ENCODE measurements around the gene SLC7A5. TPM values are rescaled to one million over a fixed set of nuclear protein-coding genes. Genes with fewer than 3 reads are reported as not detected.
"Not testable (repeated sequence)": the region's sequence is repeated elsewhere in the genome, so short reads cannot be mapped to it uniquely, and the experiment has no call there.

Gene SLC7A5
- total and polyA plus RNA-seq, 12 donors: 1.2 to 15.3 (median 4.1) TPM

DNA sequence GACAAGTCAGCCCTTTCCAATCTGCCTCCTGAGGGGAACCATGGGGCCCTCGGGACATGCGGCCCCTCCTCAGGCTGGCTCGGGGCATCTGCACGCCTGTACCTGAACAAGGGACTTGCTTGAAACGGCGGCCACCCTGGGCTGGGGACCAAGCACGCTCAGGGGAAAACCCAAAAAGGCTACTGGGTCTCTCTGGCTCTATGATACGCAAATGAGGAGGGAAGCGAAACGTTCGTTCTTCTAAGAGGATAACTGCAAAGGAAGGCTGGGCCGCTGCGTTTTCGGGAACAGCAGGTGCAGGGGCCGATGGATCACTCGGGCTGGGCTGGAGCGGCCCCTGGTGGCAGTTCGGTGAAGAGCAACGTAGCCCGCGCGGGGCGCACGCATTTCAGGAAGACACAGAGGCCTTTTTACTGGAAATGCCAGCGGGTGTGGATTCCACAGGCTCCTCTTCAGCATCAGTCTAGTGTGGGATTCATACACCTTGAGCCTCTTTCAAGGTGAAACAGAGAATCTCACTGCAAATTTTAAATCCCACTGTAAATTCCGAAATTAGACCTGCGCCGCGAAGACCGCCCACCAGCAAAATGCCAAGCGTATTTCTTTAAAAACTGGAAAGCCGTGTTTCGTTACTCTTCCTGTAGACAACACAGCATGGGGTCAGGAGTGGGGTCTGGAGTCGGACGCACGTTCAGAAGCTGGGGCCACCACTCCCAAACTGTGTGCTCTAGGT, 40.1 kb upstream of the SLC7A5 start:
- peak overlapping the region in 1 of 10 donors; percentile 80 for H3K27ac ChIP-seq
- H3K9me3 ChIP-seq, H3K4me3 ChIP-seq, H3K36me3 ChIP-seq: not testable (repeated sequence)
- peaks cover 0 to 13% (median 5%) of the 10 kb centered on the region in 9 donors for H3K4me1 ChIP-seq
- intact Hi-C loops (cut with DNase I): loop anchor here in 6 of 10 donors (2.0 to 10.0 kb wide), 6 partner anchors 37 to 135 kb away; no protein-coding TSS in a partner anchor
- H3K27me3 ChIP-seq: peaks cover 0 to 21% (median 0%) of the 10 kb centered on the region in 7 donors
- TF ChIP-seq, protein P1, sequence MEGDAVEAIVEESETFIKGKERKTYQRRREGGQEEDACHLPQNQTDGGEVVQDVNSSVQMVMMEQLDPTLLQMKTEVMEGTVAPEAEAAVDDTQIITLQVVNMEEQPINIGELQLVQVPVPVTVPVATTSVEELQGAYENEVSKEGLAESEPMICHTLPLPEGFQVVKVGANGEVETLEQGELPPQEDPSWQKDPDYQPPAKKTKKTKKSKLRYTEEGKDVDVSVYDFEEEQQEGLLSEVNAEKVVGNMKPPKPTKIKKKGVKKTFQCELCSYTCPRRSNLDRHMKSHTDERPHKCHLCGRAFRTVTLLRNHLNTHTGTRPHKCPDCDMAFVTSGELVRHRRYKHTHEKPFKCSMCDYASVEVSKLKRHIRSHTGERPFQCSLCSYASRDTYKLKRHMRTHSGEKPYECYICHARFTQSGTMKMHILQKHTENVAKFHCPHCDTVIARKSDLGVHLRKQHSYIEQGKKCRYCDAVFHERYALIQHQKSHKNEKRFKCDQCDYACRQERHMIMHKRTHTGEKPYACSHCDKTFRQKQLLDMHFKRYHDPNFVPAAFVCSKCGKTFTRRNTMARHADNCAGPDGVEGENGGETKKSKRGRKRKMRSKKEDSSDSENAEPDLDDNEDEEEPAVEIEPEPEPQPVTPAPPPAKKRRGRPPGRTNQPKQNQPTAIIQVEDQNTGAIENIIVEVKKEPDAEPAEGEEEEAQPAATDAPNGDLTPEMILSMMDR (IDR thresholded peaks at IDR 0.05): peak; percentile 81 to 92 (median 89)
- ATAC-seq: peak in 7 of 8 donors; percentile 12 to 48 (median 34)
- WGBS, 2 donors: 34 to 35% methylated on average over 36 of the region's 36 CpGs
- DNase-seq: peak; percentile 62 to 78

- intact Hi-C loops (cut with DNase I): loop anchor here in 6 of 10 donors (2.0 to 10.0 kb wide), 6 partner anchors 36 to 133 kb away; no protein-coding TSS in a partner anchor
- H3K4me1 ChIP-seq: peaks cover 0 to 13% (median 5%) of the 10 kb centered on the region in 9 donors
- ATAC-seq, H3K4me3 ChIP-seq, H3K36me3 ChIP-seq, H3K27ac ChIP-seq, H3K9me3 ChIP-seq, DNase-seq: not testable (repeated sequence)
- 86 to 90% methylated on average over 11 of the region's 11 CpGs for WGBS, 2 donors
- peaks cover 0 to 21% (median 0%) of the 10 kb centered on the region in 7 donors for H3K27me3 ChIP-seq
Measured at GRCh38 chr16:87908101-87908500, 38.8 kb upstream of the SLC7A5 start.

DNA sequence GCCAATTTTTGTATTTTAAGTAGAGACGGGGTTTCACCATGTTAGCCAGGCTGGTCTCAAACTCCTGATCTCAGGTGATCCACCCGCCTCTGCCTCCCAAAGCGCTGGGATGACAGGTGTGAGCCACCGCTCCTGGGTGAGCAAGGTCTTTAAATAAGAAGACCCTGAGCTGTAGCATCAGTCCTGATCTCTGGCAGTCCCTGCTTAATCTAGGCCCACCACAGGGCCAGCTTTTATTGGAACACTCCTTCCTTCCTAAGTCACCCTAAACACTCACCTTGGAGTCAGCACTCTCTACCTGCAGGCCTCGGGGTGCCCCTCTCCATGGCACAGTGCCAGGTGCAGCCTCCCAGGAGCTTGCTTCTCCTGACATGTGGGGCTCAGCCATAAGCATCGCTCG, 36.2 kb upstream of the SLC7A5 start:
- not testable (repeated sequence) for H3K4me1 ChIP-seq, DNase-seq, H3K9me3 ChIP-seq, H3K27ac ChIP-seq, H3K36me3 ChIP-seq, H3K4me3 ChIP-seq, ATAC-seq
- intact Hi-C loops (cut with DNase I): loop anchor here in 5 of 10 donors (5.0 to 10.0 kb wide), 4 partner anchors 33 to 131 kb away; no protein-coding TSS in a partner anchor
- peaks cover 0 to 21% (median 0%) of the 10 kb centered on the region in 7 donors for H3K27me3 ChIP-seq
- 91 to 97% methylated on average over 7 of the region's 7 CpGs for WGBS, 2 donors

DNA sequence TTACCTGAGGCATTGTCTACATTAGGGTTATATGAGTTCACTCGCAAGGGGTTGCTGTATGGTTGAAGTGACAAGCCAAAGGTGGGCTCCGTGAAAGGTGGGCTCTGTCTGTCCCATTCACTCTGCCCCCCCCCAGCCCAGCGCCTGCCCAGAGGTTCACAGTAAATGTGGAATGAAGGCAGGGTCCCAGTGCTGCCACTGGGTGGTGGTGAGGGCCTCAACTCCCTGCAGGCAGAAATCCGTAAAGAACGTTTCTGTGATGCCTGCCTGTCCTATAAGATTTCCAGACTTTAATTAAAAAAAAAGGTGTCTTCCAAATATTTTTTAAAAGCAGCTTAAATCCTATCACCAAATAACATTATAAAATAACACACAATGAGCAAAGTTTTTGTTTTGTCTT, 35.7 kb upstream of the SLC7A5 start:
- H3K9me3 ChIP-seq, H3K27ac ChIP-seq, H3K4me3 ChIP-seq, ATAC-seq, H3K36me3 ChIP-seq, H3K4me1 ChIP-seq, DNase-seq: not testable (repeated sequence)
- 75 to 84% methylated on average over 4 to 5 of the region's 5 CpGs for WGBS, 2 donors
- intact Hi-C loops (cut with DNase I): loop anchor here in 5 of 10 donors (5.0 to 10.0 kb wide), 4 partner anchors 33 to 130 kb away; no protein-coding TSS in a partner anchor
- peaks cover 0 to 24% (median 0%) of the 10 kb centered on the region in 7 donors for H3K27me3 ChIP-seq

GRCh38 chr16:87900489-87900888, 31.2 kb upstream of the SLC7A5 start:
- not testable (repeated sequence) for H3K27ac ChIP-seq, H3K36me3 ChIP-seq, H3K9me3 ChIP-seq, DNase-seq, H3K27me3 ChIP-seq, ATAC-seq, H3K4me3 ChIP-seq
- WGBS, 2 donors: 85 to 86% methylated on average over 12 of the region's 12 CpGs
- H3K4me1 ChIP-seq: peaks cover 0 to 16% (median 0%) of the 10 kb centered on the region in 9 donors
- intact Hi-C loops (cut with DNase I): loop anchor here in 3 of 10 donors (10.0 kb wide), 2 partner anchors 46 to 126 kb away; no protein-coding TSS in a partner anchor

DNA sequence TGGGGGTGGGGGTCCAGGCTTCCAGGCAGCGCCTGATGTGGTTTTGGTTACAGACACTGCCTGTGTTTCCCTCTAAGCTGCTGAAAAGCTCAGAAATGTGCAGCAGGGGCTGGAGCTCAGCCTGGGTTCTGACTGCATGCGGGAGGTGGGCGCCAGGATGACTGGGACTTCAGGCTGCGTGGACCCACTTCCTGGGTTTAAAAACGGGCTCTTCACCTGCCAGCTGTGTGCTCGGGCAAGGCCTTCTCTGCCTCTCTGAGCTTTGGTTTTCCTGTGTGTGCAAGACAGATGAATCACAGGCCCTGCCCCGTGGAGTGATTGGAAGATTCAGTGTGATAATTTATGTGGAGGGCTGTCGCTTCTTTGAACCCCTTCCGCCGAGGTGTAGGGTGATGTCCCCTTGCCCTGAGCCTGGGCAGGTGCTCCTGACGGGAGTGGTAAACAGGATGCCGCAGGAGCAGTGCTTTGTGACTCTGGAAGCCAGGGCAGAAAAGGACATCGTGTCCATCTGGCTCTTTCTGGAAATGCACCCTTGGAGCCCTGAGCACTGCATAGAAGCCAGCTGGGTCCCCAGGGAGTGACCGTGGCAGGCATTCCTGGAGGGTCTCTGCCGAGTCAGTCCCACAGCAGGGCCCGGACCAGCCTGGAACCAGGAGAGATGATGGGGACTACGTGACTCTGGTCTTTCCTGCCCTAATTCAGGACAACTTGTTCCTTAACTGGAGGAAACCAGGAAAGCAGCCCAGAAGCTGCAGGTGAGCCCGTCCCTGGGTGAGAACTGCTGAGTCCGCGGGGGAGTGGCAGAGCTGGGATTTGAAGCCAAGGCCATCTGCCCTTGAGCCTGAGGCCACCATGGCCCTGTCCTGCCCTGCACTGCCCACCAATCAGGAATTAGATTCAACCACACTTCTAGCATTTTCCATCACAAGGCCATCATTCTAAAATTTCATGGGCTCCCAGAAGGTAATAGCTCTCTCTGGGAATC, 28.5 kb upstream of the SLC7A5 start:
- WGBS, 2 donors: 66 to 70% methylated on average over 20 of the region's 20 CpGs
- intact Hi-C loops (cut with DNase I): no loop called here
- H3K36me3 ChIP-seq: no peaks in the 10 kb centered on the region
- peak overlapping the region in 1 of 10 donors; percentile 36 for H3K27ac ChIP-seq
- H3K27me3 ChIP-seq: peaks cover 0 to 4% (median 0%) of the 10 kb centered on the region in 7 donors
- ATAC-seq: no peak
- DNase-seq: no peak
- no peak overlapping the region for H3K4me3 ChIP-seq
- TF ChIP-seq, protein P1 (IDR thresholded peaks at IDR 0.05): no peak
- H3K4me1 ChIP-seq: peaks cover 0 to 34% (median 0%) of the 10 kb centered on the region in 9 donors
- H3K9me3 ChIP-seq: no peaks in the 10 kb centered on the region

GRCh38 chr16:87896924-87897520, 27.7 kb upstream of the SLC7A5 start:
- DNase-seq; H3K9me3 ChIP-seq; H3K4me3 ChIP-seq; H3K27me3 ChIP-seq; ATAC-seq; intact Hi-C loops (cut with DNase I); H3K36me3 ChIP-seq: not testable (repeated sequence)
- H3K27ac ChIP-seq: peak overlapping the region in 1 of 10 donors; percentile 36
- 82 to 83% methylated on average over 16 of the region's 16 CpGs for WGBS, 2 donors
- peaks cover 0 to 34% (median 0%) of the 10 kb centered on the region in 9 donors for H3K4me1 ChIP-seq
